GM18951 (cell line): ENCODE results near the gene CAPN9.

Source experiments
- POLR2A ChIP-seq: IDR thresholded peaks from 4 replicates; pipeline ENCODE4 v1.6.1; 2011; ENCODE audit warnings: mild to moderate bottlenecking; ENCODE audit not compliant: insufficient read length, insufficient read depth; ENCODE audit errors: extremely low read depth
- in situ Hi-C: fragments of 300-500 bp; cut with MboI; formaldehyde crosslinking; loops from one replicate; pipeline ENCODE4 v1.12.0; 2022; ENCODE audit warnings: low sequenced_read_pairs, mixed read lengths, inconsistent platforms; ENCODE audit not compliant: unreplicated experiment

Gene CAPN9

GRCh38 chr1:230849451-230850224, 102.5 kb downstream of the CAPN9 start:
- no peak for TF ChIP-seq POLR2A
- in situ Hi-C loops: no loop called here

- in situ Hi-C loops: no loop called here
Observed at GRCh38 chr1:230850547-230850946, 103.4 kb downstream of the CAPN9 start.

GRCh38 chr1:230851291-230851691, 104.1 kb downstream of the CAPN9 start:
- TF ChIP-seq POLR2A: no peak
- in situ Hi-C loops: no loop called here

More at GRCh38 chr1:230850547-230850946, 103.4 kb downstream of the CAPN9 start:
- TF ChIP-seq POLR2A: no peak
